DMS 273 treated with DMSO at 0.1 percent for 48 hours (cell line): ENCODE data around the gene LZTS2.
"Not testable (repeated sequence)": the region's sequence is repeated elsewhere in the genome, so short reads cannot be mapped to it uniquely, and the experiment has no call there.

Experiments used
- DNase-seq: peaks from one replicate; lab custom pipeline; 2025; lab: John Stamatoyannopoulos, UW

LZTS2 gene

GRCh38 chr10:100999742-101000126, at the start of gene LZTS2:
TSS of gene LZTS2 (plus strand) at chr10:100999808. CDS start at chr10:101002539, 2,731 bp downstream.
- no peak for DNase-seq

DNA sequence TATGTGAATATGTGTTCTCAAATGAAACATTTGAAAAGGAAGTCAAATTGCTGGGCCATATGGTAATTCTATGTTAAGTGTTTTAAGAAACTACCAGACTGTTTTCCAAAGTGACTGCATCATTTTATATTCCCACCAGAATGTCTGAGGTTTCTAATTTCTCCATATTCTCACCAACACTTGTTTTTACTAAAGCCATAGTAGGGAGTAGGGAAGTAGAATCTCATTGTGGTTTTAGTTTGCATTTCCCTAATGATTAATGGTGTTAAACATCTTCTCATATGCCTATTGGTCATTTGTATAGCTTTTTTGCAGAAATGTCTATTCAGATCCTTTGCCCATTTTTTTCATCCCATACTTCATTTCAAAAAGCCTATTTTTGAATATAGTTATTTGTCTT, 39.4 kb upstream of the LZTS2 start:
- no peak for DNase-seq

GRCh38 chr10:100962351-100963080, 37.1 kb upstream of the LZTS2 start:
- no peak for DNase-seq

DNA sequence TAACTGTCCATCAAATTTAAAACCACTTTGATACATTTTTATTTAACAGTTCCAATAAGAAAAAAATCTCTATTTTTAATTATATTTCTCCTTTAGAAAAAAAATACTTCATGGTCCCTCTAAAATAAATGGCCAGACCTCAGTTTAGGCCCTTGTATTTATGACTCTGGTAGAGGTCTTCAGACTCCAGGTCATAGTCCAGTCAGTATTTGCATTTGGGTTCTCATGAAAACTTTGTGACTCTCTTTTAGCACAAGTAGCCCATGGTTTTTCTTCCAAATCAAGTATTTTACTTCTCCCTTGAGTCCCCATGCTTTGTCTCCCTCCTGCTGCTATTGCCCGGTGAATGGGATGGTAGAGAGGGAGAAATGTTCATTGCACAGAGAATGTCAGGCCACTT, 35.8 kb upstream of the LZTS2 start:
- DNase-seq, result no peak

- no peak for DNase-seq
Observed at GRCh38 chr10:100965820-100966219, 33.8 kb upstream of the LZTS2 start.

GRCh38 chr10:100966887-100967286, 32.7 kb upstream of the LZTS2 start:
- no peak for DNase-seq

GRCh38 chr10:100967332-100967731, 32.3 kb upstream of the LZTS2 start:
- DNase-seq, result no peak

- no peak for DNase-seq
Observed at GRCh38 chr10:100968062-100968736, 31.4 kb upstream of the LZTS2 start.

DNA sequence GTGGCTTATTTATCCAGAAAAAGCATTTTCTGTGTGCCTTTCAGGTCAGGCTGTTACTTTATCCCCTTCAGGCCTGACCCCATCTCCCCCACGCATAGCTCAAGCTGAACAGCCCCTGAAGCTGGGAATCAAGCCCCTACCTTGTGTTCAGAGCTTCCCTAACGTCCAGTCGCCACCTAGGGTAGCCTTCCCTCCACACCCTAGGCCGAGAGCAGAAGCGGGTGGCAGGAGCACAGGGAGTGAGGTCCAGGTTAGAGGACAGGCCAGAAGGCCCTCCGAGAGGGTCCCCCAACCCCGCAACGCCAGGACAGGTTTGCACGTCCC, 30.8 kb upstream of the LZTS2 start:
- DNase-seq, result no peak

DNA sequence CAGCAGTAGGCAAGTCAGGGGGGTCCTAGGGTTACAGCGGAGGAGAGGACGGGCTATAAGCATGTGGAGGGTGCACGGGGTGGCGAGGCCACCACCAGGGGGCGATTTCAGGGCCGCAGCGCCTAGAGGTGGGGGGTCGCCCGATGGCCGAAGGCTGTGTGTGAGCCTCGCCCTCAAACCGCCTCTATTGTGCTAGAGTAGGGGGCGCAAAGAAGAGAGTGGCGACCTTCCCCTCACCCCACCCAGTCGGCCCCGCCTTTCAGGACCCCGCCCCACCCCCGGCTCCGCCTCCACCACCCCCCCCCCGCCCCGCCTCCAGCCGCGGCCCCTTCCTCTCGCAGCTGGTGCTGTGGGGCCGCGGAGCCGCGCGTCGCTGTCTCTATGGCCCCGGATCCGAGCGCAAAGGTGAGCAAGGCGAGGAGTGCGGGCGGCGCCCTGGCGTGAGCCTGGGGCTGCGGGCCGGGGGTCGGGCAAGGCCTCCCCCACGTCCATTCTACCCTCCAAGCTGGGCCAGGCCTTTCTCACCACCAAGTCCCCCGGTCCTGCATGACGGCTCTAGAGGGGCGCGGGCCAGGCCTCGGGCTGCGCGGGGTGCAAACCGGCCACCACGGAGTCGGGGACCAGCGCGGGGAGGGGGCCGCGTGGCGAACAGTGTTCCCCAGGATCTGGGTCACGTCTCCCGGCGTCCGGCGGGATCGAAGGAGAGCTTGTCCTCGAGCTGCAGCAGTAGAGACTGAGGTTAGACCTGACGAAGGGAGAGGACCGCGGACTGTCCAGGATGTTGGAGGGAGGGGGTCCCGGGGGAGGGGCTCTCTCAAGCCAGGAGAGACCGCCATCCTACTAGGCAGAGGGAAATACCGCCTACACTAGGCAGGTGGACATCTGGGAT, 30.2 kb upstream of the LZTS2 start, which contains the start of gene SEMA4G:
Gene SEMA4G (plus strand): TSS at position 318 of the 889 bp plus-strand sequence. CDS start 3,409 bp downstream, outside the sequence.
- no peak for DNase-seq

GRCh38 chr10:100970076-100970913, 29.3 kb upstream of the LZTS2 start:
- no peak for DNase-seq

GRCh38 chr10:100970914-100971811, 28.4 kb upstream of the LZTS2 start:
- no peak for DNase-seq

DNA sequence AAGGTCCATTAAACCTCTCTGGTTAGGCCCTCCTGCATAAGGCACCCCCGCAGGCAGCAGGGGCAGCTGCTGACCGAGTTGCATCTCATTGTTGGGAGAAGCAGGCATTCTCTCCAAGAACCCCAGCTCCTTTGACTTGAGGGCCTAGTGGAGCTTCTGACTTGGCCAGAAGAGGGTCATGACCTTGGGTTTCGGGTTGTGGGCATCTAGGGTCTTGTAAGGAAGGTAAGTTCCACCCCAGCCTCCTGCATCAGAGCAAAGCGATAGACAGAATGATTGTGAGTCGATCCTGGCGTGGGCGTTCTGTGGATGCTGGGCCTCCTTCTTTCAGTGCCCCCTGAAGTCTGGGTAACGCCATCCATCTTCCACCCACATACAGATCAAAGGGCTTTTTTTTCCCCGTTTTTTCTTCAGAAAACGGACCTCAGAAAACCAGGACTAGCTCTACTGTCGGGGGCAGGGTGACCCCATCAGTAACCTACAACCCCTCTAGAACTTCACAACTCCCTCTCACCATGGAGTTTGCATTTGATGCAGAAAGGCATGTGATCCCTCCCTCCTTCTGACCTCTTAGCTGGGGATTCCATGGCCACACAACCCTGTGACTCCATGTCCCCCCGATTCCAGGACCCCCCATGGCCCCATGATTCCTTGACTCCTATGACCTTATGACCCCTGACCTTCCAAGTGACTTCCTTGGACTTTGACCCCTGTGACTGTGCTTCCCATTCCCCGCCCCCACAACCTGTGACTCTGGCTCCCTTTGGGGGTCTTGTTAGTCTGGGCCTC, 27.3 kb upstream of the LZTS2 start:
- DNase-seq, result no peak

DNA sequence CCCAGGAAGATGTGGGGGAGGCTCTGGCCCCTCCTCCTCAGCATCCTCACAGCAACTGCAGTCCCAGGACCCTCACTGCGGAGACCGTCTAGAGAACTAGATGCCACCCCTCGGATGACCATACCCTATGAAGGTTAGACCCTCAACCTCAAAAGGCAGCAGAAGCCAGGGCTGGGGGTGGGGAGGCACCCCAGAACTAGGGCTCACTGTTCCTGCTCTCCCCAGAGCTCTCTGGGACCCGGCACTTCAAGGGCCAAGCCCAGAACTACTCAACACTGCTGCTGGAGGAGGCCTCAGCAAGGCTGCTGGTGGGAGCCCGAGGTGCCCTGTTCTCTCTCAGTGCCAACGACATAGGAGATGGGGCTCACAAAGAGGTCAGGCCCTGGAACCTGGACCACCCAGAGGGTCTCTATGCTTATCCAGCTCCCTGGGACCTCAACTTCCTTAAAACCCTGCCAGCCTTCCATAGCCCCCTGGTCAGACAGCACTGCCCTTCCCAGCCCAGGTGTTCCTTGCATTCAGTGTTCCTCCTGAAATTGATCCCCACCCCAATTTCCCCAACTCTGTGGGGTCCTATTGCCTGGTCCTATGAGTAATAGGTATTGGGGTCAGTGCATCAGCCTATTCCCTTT, 26.6 kb upstream of the LZTS2 start:
- DNase-seq, result no peak

DNA sequence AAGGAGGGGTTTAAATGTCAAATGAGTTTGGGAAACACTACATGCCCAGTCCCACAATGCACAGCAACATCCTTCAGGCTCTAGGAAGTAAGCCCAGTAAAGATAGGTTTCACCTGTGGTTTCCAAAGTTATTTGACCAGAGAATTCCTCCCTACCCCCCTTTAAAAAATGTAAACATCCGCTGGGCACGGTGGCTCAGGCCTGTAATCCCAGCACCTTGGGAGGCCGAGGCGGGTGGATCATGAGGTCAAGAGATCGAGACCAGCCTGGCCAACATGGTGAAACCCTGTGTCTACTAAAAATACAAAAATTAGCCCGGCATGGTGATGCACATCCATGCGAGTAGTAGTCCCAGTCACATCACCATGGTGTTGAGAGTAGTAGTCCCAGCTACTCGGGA, 24.2 kb upstream of the LZTS2 start:
- DNase-seq, result not testable (repeated sequence)

DNA sequence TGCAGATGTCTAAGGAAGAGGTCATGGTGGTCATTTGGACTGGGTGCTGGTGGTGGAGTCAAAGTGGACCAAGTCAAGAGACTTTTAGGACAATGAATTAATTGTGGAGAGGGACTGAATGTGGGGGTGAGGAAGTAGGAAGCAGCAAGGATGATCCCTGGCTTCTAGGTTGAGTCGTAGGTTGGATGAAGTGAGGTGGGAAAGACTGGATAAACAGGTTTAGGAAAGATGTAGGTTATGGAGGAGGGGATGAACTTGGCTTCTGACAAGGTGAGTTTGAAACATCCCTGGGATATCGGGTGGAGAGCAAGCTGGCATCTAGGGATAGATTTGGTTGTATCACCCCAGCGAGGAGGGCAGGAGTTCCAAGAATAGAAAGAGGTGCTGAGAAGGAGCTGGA, 22.7 kb upstream of the LZTS2 start:
- DNase-seq, result no peak

- DNase-seq, result no peak
Observed at GRCh38 chr10:100977436-100977835, 22.2 kb upstream of the LZTS2 start.

DNA sequence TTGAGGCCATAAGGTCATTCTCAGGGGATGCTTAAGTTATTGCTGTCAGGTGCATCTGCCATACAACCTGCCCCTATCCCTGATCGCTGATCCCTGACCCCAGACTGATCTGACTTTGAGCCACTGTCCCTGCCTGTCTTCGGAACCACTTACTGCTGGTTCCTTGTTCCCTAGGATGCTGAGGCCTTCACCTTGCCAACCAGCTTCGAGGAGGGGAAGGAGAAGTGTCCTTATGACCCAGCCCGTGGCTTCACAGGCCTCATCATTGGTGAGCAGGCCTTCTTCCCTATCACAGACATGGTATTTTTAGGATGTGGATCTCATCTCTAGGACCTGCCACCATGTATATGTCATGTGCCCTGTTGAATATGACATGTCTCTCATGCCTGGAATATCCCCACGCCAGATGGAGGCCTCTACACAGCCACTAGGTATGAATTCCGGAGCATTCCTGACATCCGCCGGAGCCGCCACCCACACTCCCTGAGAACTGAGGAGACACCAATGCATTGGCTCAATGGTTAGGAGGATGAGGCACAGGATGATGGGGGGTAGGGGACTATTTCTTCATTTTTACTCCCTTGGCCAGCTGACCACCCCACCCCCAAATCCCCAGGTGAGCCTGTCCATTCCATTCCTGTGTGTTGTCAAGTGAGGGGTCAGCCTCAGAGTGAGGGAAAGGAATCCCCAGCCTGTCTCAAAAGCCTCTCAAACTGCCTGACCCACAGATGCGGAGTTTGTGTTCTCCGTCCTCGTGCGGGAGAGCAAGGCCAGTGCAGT, 21.3 kb upstream of the LZTS2 start:
- DNase-seq, result no peak

DNA sequence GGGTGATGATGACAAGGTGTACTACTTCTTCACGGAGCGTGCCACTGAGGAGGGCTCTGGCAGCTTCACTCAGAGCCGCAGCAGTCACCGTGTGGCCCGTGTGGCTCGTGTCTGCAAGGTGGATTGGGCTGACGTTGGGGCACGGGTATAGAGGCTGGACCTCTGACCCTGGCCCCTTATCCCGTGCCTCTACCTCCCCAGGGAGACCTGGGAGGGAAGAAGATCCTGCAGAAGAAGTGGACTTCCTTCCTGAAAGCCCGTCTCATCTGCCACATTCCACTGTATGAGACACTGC, 20.8 kb upstream of the LZTS2 start:
- DNase-seq, result no peak
